Stomach (tissue), 4 donors: Measurements from ENCODE around the gene MPV17.

ENCODE experiments used
- CTCF ChIP-seq, 7 experiments: fragments of 450-650 bp in 4 of 7; fragments of 200-600 bp in 3 of 7; sonication (generic) in 3 of 7; IDR thresholded peaks; one replicate each; pipeline ENCODE4 v1.5.1; 2016 to 2019; ENCODE audit warnings: antibody characterized with exemption in 7 of 7, control low read depth in 2 of 7, mild to moderate bottlenecking in 1 of 7
- EP300 ChIP-seq: sonication (generic); formaldehyde crosslinking; IDR thresholded peaks from one replicate; pipeline ENCODE4 v1.6.1; 2017; ENCODE audit warnings: antibody characterized with exemption
- POLR2AphosphoS5 ChIP-seq, 3 donors: sonication (generic); formaldehyde crosslinking; IDR thresholded peaks; one replicate each; pipeline ENCODE4 v1.6.1; 2016; ENCODE audit warnings: antibody characterized with exemption in 3 of 3

- TF ChIP-seq POLR2AphosphoS5 (IDR thresholded peaks at IDR 0.05) (no peak), EP300 (no peak), CTCF (IDR thresholded peaks at IDR 0.05) (no peak)
Observed at GRCh38 chr2:27312152-27312551, 10.7 kb downstream of the MPV17 start.
